Measurements from ENCODE around the gene ZFAND3. TPM values are rescaled to one million over a fixed set of nuclear protein-coding genes. Genes with fewer than 3 reads are reported as not detected.

Gene ZFAND3, protein sequence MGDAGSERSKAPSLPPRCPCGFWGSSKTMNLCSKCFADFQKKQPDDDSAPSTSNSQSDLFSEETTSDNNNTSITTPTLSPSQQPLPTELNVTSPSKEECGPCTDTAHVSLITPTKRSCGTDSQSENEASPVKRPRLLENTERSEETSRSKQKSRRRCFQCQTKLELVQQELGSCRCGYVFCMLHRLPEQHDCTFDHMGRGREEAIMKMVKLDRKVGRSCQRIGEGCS
- total RNA-seq (2022; extraction: Qiagen RNA extraction) = 50.2 to 62.2 TPM (median 52.0 TPM) in 5 replicates

DNA sequence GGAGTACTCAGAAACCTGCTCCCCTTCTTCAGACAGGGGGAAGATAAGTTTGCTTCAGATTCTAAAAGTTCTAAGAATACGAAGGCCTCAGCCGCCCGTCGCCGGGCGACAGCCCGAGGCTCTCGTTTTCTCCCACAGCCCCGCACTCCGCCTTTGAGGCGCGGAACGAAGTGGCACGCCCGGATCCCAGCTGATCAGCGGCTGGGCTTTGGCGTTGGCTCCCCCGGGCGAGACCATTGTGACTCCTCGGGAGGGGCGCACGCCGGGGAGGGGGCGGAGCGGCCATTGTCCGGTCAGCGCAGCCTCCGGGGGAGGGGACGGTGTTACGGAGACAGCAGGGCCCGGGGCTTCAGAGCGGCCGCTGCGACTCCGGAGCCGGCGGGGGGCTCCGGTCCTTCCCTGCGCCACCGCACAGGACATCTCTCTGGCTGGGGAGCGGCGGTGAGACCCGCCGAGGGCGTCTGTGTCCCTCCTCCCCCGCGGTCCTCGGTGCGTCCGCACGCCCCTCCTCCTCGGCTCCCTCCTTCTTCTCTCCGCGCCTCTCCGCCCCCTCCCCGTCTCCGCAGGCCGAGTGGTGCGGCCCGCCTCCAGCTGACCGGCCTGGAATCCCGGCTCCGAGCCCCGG lies at the start of gene ZFAND3:
TSS of gene ZFAND3 (plus strand) at position 551 of the 625 bp plus-strand sequence. CDS start 219 bp downstream, outside the sequence.

Other genes starting within 250 kb of the ZFAND3 start
- gene MDGA1, start 121.8 kb upstream of the ZFAND3 start, total RNA-seq (2022; extraction: Qiagen RNA extraction) = 4.4 to 8.4 TPM (median 6.8 TPM) in 5 replicates